ENCODE results near the gene PIEZO1.

PIEZO1 gene

DNA sequence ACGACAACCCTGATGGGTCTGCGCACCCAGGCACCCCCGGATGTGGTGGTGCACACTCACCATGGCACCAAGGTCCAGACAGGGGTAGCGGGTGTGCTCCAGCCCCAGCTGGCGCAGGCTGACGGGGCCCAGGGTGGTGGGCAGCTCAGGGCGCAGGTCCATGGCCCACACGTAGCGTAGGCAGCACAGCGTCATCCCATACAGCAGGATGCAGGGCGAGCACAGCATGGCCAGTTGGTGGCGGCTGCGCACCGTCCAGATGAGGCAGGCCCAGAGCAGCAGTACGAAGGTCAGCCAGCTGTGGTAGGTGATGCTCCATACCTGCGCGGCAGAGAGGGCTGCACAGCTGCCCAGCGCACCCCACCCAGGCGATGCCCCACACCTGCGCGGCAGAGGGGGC is 48.9 kb downstream of the PIEZO1 start:
- Mint-ChIP-seq H3K27ac (no peak overlapping the region), H3K27me3 (ENCODE audit: low read depth, poor library complexity) (no peaks in the 10 kb centered on the region), H3K36me3 (ENCODE audit: low read depth) (no peaks in the 10 kb centered on the region), H3K4me1 (peaks cover 11% of the 10 kb centered on the region), H3K9me3 (no peaks in the 10 kb centered on the region), H3K4me3 (no peak overlapping the region)
- TF ChIP-seq, protein P1, sequence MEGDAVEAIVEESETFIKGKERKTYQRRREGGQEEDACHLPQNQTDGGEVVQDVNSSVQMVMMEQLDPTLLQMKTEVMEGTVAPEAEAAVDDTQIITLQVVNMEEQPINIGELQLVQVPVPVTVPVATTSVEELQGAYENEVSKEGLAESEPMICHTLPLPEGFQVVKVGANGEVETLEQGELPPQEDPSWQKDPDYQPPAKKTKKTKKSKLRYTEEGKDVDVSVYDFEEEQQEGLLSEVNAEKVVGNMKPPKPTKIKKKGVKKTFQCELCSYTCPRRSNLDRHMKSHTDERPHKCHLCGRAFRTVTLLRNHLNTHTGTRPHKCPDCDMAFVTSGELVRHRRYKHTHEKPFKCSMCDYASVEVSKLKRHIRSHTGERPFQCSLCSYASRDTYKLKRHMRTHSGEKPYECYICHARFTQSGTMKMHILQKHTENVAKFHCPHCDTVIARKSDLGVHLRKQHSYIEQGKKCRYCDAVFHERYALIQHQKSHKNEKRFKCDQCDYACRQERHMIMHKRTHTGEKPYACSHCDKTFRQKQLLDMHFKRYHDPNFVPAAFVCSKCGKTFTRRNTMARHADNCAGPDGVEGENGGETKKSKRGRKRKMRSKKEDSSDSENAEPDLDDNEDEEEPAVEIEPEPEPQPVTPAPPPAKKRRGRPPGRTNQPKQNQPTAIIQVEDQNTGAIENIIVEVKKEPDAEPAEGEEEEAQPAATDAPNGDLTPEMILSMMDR (IDR thresholded peaks at IDR 0.05), result no peak
- DNase-seq, result no peak

DNA sequence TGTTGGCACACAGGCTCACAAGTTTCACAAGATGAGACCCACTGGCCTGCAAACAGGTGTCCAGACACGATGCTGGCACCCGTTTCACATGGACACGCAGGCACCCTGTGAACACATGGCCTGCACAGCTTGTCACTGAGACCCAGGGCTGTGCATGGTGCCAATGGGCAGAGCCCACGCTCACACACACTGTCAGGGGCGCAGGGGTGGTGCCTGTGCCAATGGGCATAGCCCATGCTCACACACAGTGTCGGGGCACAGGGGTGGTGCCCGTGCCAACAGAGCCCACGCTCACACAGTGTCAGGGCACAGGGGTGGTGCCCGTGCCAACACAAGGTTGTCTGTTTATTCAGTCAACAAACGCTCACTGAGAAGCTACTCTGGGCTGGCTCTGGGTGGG is 49.4 kb downstream of the PIEZO1 start:
- Mint-ChIP-seq H3K36me3 (ENCODE audit: low read depth) (no peaks in the 10 kb centered on the region), H3K4me3 (no peak overlapping the region), H3K9me3 (no peaks in the 10 kb centered on the region), H3K4me1 (peaks cover 16% of the 10 kb centered on the region), H3K27me3 (ENCODE audit: low read depth, poor library complexity) (no peaks in the 10 kb centered on the region), H3K27ac (no peak overlapping the region)
- DNase-seq, result no peak
- TF ChIP-seq, protein P1 (IDR thresholded peaks at IDR 0.05), result no peak

DNA sequence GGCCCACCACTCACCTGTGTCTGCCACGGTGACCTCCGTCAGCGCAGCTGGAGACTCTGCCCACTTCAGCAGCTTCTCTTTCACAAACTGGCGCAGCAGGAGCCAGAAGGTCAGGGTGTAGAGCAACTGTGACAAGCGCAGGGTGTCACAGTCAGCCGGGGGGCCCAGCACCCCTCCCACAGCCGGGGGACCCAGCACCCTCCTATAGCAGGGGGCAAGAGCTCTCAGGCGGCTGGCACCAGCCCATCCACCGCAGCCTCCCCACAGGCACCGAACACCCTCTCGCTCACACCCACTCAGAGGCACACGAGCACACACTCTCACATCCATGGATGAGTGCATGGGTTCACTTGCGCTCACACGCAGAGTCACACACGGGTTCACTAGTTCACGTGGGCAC is 49.9 kb downstream of the PIEZO1 start:
- Mint-ChIP-seq H3K4me1 (peaks cover 17% of the 10 kb centered on the region), H3K36me3 (ENCODE audit: low read depth) (no peaks in the 10 kb centered on the region), H3K9me3 (no peaks in the 10 kb centered on the region)

DNA sequence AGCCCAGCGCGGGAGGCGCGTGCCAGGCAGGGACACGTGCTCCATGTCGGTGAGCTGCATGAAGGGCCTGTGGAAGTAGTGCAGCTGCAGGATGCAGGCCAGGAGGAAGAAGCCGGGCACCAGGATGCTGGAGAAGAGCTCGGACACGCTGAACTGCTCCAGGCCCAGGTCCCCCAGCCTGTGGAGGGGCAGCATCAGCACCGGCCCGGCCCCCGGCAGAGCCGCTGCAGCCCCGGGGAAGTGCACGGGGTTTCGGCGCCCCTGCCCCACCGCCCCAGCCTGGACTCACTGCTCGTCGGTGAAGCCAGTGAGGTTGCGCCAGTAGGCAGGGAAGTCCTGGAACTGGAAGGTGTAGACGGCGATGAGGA is 50.7 kb downstream of the PIEZO1 start:
- no peak overlapping the region for H3K4me3 Mint-ChIP-seq
- H3K9me3 Mint-ChIP-seq, result no peaks in the 10 kb centered on the region
- H3K27ac Mint-ChIP-seq, result no peak overlapping the region
- H3K36me3 Mint-ChIP-seq (ENCODE audit: low read depth), result no peaks in the 10 kb centered on the region
- H3K27me3 Mint-ChIP-seq (ENCODE audit: low read depth, poor library complexity), result no peaks in the 10 kb centered on the region
- H3K4me1 Mint-ChIP-seq, result peaks cover 17% of the 10 kb centered on the region
- TF ChIP-seq, protein P1 (IDR thresholded peaks at IDR 0.05), result no peak
- no peak for DNase-seq

More for the DNA sequence above, 49.9 kb downstream of the PIEZO1 start:
- no peaks in the 10 kb centered on the region for H3K27me3 Mint-ChIP-seq (ENCODE audit: low read depth, poor library complexity)
- TF ChIP-seq, protein P1 (IDR thresholded peaks at IDR 0.05), result no peak
- H3K4me3 Mint-ChIP-seq, result no peak overlapping the region
- no peak overlapping the region for H3K27ac Mint-ChIP-seq
- DNase-seq, result no peak

DNA sequence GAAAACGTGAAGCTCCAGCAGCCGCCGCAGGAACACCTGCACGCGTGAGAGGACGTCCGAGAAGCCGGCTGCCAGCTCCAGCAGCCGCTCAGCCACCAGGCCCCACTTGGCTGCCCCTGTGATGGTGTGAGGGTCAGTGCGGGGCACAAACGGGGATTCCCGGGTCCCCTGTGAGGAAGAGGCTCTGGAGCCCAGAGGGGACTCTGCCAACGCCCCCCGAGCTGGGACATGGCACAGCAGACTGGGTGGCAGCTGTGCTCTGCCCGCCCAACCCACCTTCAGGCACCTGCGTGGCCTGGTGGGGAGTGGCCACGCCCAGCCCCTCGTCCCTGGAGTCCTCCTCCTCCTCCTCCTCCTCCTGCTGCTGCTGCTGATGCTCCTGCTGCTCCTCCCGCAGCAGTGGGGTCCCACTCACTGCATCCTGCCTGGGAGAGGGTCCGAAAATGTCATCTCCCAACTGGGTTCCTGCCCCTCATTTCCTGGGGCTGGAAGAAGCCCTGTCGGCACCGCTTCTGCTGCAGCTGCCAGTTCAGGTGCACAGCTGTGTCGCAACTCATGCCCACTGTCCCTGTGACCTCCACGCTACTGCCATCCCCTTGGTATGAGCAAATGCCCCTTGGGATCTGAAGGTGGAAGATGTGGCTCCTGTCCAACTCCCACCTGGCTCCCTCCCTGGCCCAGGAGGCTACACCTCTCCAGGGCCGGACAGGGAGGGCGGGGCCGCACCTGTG is 51.2 kb downstream of the PIEZO1 start:
- TF ChIP-seq, protein P1 (IDR thresholded peaks at IDR 0.05), result no peak
- no peaks in the 10 kb centered on the region for H3K27me3 Mint-ChIP-seq (ENCODE audit: low read depth, poor library complexity)
- no peaks in the 10 kb centered on the region for H3K9me3 Mint-ChIP-seq
- H3K4me1 Mint-ChIP-seq, result peaks cover 15% of the 10 kb centered on the region
- H3K27ac Mint-ChIP-seq, result no peak overlapping the region
- DNase-seq, result no peak
- H3K4me3 Mint-ChIP-seq, result no peak overlapping the region
- no peaks in the 10 kb centered on the region for H3K36me3 Mint-ChIP-seq (ENCODE audit: low read depth)

DNA sequence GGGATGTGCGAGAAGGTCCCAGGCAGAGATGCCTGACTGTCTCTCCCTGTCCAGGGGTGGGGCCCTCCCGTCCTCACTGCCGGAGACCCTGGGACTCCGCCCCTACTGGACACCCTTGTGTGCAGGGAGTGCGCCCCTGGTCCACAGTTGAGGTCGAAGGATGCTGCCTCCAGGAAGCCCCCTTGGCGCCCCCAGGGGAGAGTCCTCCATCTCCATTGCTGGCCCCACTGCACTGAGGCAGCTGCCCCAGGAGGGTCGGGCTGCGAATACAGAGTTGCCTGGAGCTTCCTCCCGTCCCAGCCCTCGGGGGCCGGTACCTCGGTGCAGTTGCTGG is 52.1 kb downstream of the PIEZO1 start:
- no peak overlapping the region for H3K4me3 Mint-ChIP-seq
- no peaks in the 10 kb centered on the region for H3K36me3 Mint-ChIP-seq (ENCODE audit: low read depth)
- H3K4me1 Mint-ChIP-seq, result peaks cover 10% of the 10 kb centered on the region
- no peaks in the 10 kb centered on the region for H3K27me3 Mint-ChIP-seq (ENCODE audit: low read depth, poor library complexity)
- no peak for DNase-seq
- H3K9me3 Mint-ChIP-seq, result no peaks in the 10 kb centered on the region
- TF ChIP-seq, protein P1 (IDR thresholded peaks at IDR 0.05), result no peak
- H3K27ac Mint-ChIP-seq, result no peak overlapping the region
